HCT116 (cell line): ENCODE results near the gene HCST. TPM values are rescaled to one million over a fixed set of nuclear protein-coding genes. Genes with fewer than 3 reads are reported as not detected.

Experiments used
- ATAC-seq: fragments of 200-7000 bp; cut with Tn5 transposase; 2 replicates; pipeline ENCODE4 v1.9.1; 2020; ENCODE audit warnings: mild to moderate bottlenecking, moderate library complexity
- BruUV-seq: library from RNA; stranded (reverse); fragments of 400-500 nt; replicated peaks from 2 replicates; lab custom pipeline; 2021; lab: Mats Ljungman, UMichigan
- CTCF ChIA-PET: fragments of 300-600 bp; sonication (Branson Sonifier 250); formaldehyde crosslinking; loops from one replicate; lab custom pipeline; 2021; ENCODE audit warnings: antibody characterized with exemption; lab: Charles Lee
- POLR2A ChIA-PET: fragments of 300-600, 350-600 bp; sonication (Branson Sonifier 250); formaldehyde crosslinking; loops from one replicate; lab custom pipeline; 2021; ENCODE audit warnings: antibody characterized with exemption; lab: Charles Lee
- RAD21 ChIA-PET, 2 experiments: fragments of 300-600 bp; sonication (Branson Sonifier 250); formaldehyde crosslinking; loops; one replicate each; lab custom pipeline; 2023; ENCODE audit warnings: low total read pairs in 2 of 2; ENCODE audit not compliant: uncharacterized antibody in 2 of 2, unreplicated experiment in 2 of 2, low non-redundant PET in 1 of 2; lab: Charles Lee
- DNase-seq: peaks from one replicate; pipeline ENCODE4 v3.0.0-alpha.2; 2010; ENCODE audit warnings: low read depth, low spot score
- H2AFZ ChIP-seq: fragments of 200-600 bp; shearing (Covaris generic), sonication (generic); 2 replicates; pipeline ENCODE4 v1.6.1; 2017; ENCODE audit warnings: low read depth, mixed run types, mixed read lengths, antibody characterized with exemption, low read length; ENCODE audit not compliant: poor library complexity, severe bottlenecking
- H3K27ac ChIP-seq: 2 replicates; pipeline ENCODE4 v1.5.1; 2012; ENCODE audit warnings: low read depth, low read length
- H3K27me3 ChIP-seq: fragments of 200-600 bp; sonication (generic); 2 replicates; pipeline ENCODE4 v1.6.1; 2016; ENCODE audit warnings: mixed run types, low read length, mixed read lengths; ENCODE audit not compliant: insufficient read depth
- H3K36me3 ChIP-seq, 2 experiments: fragments of 200-500 bp in 1 of 2; fragments of 200-600 bp in 1 of 2; sonication (Bioruptor generic) in 1 of 2; sonication (generic) in 1 of 2; 2 replicates each; pipeline versions ENCODE4 v1.5.1 to v1.6.1; 2014 to 2016; ENCODE audit warnings: low read length in 2 of 2, inconsistent platforms in 1 of 2, mixed read lengths in 1 of 2, mixed run types in 1 of 2; ENCODE audit not compliant: insufficient read depth in 2 of 2, control insufficient read depth in 1 of 2
- H3K4me1 ChIP-seq, 2 experiments: fragments of 200-600 bp in 1 of 2; sonication (generic) in 1 of 2; 2 replicates each; pipeline versions ENCODE4 v1.5.1 to v1.6.1; 2012 to 2017; ENCODE audit warnings: low read length in 2 of 2, inconsistent platforms in 1 of 2, mild to moderate bottlenecking in 1 of 2, mixed read lengths in 1 of 2, mixed run types in 1 of 2, moderate library complexity in 1 of 2; ENCODE audit not compliant: insufficient read depth in 2 of 2, control insufficient read depth in 1 of 2
- H3K4me2 ChIP-seq: fragments of 200-600 bp; sonication (generic); 2 replicates; pipeline ENCODE4 v1.6.1; 2017; ENCODE audit warnings: mixed run types, low read length, mixed read lengths
- H3K4me3 ChIP-seq, 2 experiments: fragments of 200-600 bp in 1 of 2; sonication (generic) in 1 of 2; replicated peaks in 1 of 2; 2 replicates each; pipeline ENCODE4 v1.5.1; 2011 to 2016; ENCODE audit warnings: low read length in 2 of 2, control low read depth in 1 of 2, low read depth in 1 of 2, mild to moderate bottlenecking in 1 of 2, mixed read lengths in 1 of 2, mixed run types in 1 of 2
- H3K79me2 ChIP-seq: fragments of 200-600 bp; sonication (generic); 2 replicates; pipeline ENCODE4 v1.6.1; 2017; ENCODE audit warnings: mild to moderate bottlenecking, mixed run types, low read length, moderate library complexity, mixed read lengths; ENCODE audit not compliant: insufficient read depth
- H3K9ac ChIP-seq: fragments of 200-600 bp; sonication (generic); 2 replicates; pipeline ENCODE4 v1.6.1; 2016; ENCODE audit warnings: low read length, mixed read lengths
- H3K9me2 ChIP-seq: fragments of 200-600 bp; sonication (generic), shearing (Covaris generic); 2 replicates; pipeline ENCODE4 v1.6.1; 2017; ENCODE audit warnings: mixed run types, mild to moderate bottlenecking, moderate library complexity; ENCODE audit not compliant: insufficient read depth
- H3K9me3 ChIP-seq, 2 experiments: fragments of 200-500 bp in 1 of 2; fragments of 200-600 bp in 1 of 2; sonication (Bioruptor generic) in 1 of 2; sonication (generic) in 1 of 2; 2 replicates each; pipeline ENCODE4 v1.6.1; 2014 to 2017; ENCODE audit warnings: low read length in 2 of 2, mixed read lengths in 2 of 2, inconsistent platforms in 1 of 2, low read depth in 1 of 2, mild to moderate bottlenecking in 1 of 2, mixed run types in 1 of 2, moderate library complexity in 1 of 2; ENCODE audit not compliant: control insufficient read depth in 1 of 2, insufficient read depth in 1 of 2
- H4K20me1 ChIP-seq: fragments of 200-600 bp; sonication (generic), shearing (Covaris generic); 2 replicates; pipeline ENCODE4 v1.6.1; 2017; ENCODE audit warnings: mixed run types, mild to moderate bottlenecking, moderate library complexity; ENCODE audit not compliant: insufficient read depth
- CTCF ChIP-seq, 3 experiments: fragments of 200-600 bp in 1 of 3; sonication (generic) in 1 of 3; IDR thresholded peaks in 2 of 3; conservative IDR thresholded peaks in 1 of 3; 2 replicates each; pipeline ENCODE4 v1.5.1; 2012 to 2017; ENCODE audit warnings: low read depth in 2 of 3, low read length in 2 of 3, antibody characterized with exemption in 1 of 3, borderline replicate concordance in 1 of 3, control low read depth in 1 of 3, mild to moderate bottlenecking in 1 of 3, mixed read lengths in 1 of 3, mixed run types in 1 of 3, moderate library complexity in 1 of 3; ENCODE audit not compliant: insufficient read depth in 1 of 3
- ELF1 ChIP-seq: IDR thresholded peaks from 2 replicates; pipeline ENCODE4 v1.6.1; 2012; ENCODE audit warnings: low read depth, borderline replicate concordance
- EZH2 ChIP-seq: fragments of 200-600 bp; sonication (generic); IDR thresholded peaks from 2 replicates; pipeline ENCODE4 v1.6.1; 2017; ENCODE audit warnings: antibody characterized with exemption, mixed run types
- FOSL1 ChIP-seq: IDR thresholded peaks from 2 replicates; pipeline ENCODE4 v1.6.1; 2012; ENCODE audit warnings: low read depth
- REST ChIP-seq: IDR thresholded peaks from 2 replicates; pipeline ENCODE4 v1.6.1; 2012; ENCODE audit warnings: low read depth
- TCF7L2 ChIP-seq: IDR thresholded peaks from 2 replicates; pipeline ENCODE4 v1.7.0; 2011; ENCODE audit warnings: borderline replicate concordance, inconsistent platforms; ENCODE audit not compliant: insufficient read depth, insufficient read length; ENCODE audit errors: extremely low read depth
- ZBTB33 ChIP-seq: IDR thresholded peaks from 2 replicates; pipeline ENCODE4 v1.6.1; 2011; ENCODE audit warnings: mild to moderate bottlenecking, low read length, moderate library complexity; ENCODE audit not compliant: insufficient replicate concordance; ENCODE audit errors: extremely low read depth
- ZFX ChIP-seq: fragments of 450-650 bp; IDR thresholded peaks from 2 replicates; pipeline ENCODE4 v1.6.1; 2017
- ZNF274 ChIP-seq: fragments of 200-500 bp; sonication (Bioruptor generic); IDR thresholded peaks from 2 replicates; pipeline ENCODE4 v1.6.1; 2014; ENCODE audit warnings: mild to moderate bottlenecking, low read depth, low read length, inconsistent platforms
- intact Hi-C: fragments of 100-400 bp; cut with micrococcal nuclease; formaldehyde crosslinking; loops from 2 replicates; pipeline ENCODE4 v1.10.0; 2022
- total RNA-seq: library from RNA; stranded (reverse); gene quantifications from one replicate; pipeline ENCODE4 v1.2.1, GENCODE V29; 2021; ENCODE audit not compliant: unreplicated experiment
- TF ChIP-seq, protein P1 (sequence below): IDR thresholded peaks from 2 replicates; pipeline ENCODE4 v1.6.1; 2012

The HCST gene
- total RNA-seq, 1 experiment from 2014 or later = 1.2 TPM

- Histone ChIP-seq H3K27me3 (no peaks in the 10 kb centered on the region), H3K4me2 (peak overlapping the region; percentile 68), H4K20me1 (no peaks in the 10 kb centered on the region), H3K9ac (no peak overlapping the region), H3K4me3 (0 out of 4 replicates have a peak overlapping the region, but pooled peaks of 1 of the 2 experiments have one; percentile 26), H3K27ac (no peak overlapping the region)
- RAD21 ChIA-PET = no interaction called here
- CTCF ChIA-PET = no interaction called here
- intact Hi-C loops = no loop called here
- no peak for TF ChIP-seq TCF7L2
- TF ChIP-seq, all 23 proteins: peak for 0
- DNase-seq (no peak), ATAC-seq (no peak)
- no peak overlapping the region for H2AFZ ChIP-seq
- peaks cover 2 to 13% of the 10 kb centered on the region in 2 experiments; a peak in 3 of 4 replicates for H3K4me1 ChIP-seq
- no peaks in the 10 kb centered on the region for H3K9me2 ChIP-seq
- no peaks in the 10 kb centered on the region for H3K79me2 ChIP-seq
- POLR2A ChIA-PET = interaction anchor here (1.6 kb wide), 1 partner anchor 18 kb away, joined by 4 read pairs; no protein-coding TSS in a partner anchor
- H3K9me3 ChIP-seq = no peaks in the 10 kb centered on the region
- no TSS peak for BruUV-seq
- H3K36me3 ChIP-seq = no peaks in the 10 kb centered on the region
Observed at GRCh38 chr19:35861640-35862160, 40.6 kb upstream of the HCST start.

- H2AFZ ChIP-seq = no peak overlapping the region
- H3K36me3 ChIP-seq = no peaks in the 10 kb centered on the region
- H3K4me1 ChIP-seq = peaks cover 2 to 13% of the 10 kb centered on the region in 2 experiments; a peak in 3 of 4 replicates
- DNase-seq = no peak
- intact Hi-C loops = no loop called here
- ATAC-seq = no peak
- H3K79me2 ChIP-seq = no peaks in the 10 kb centered on the region
- no peaks in the 10 kb centered on the region for H3K9me2 ChIP-seq
- RAD21 ChIA-PET = no interaction called here
- no peak for TF ChIP-seq FOSL1
- TF ChIP-seq REST = no peak
- TF ChIP-seq, protein P1, sequence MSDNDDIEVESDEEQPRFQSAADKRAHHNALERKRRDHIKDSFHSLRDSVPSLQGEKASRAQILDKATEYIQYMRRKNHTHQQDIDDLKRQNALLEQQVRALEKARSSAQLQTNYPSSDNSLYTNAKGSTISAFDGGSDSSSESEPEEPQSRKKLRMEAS = no peak
- TF ChIP-seq ZFX = no peak
- no peak for TF ChIP-seq EZH2
- TF ChIP-seq CTCF (IDR thresholded peaks at IDR 0.05 in 2 of 3, conservative IDR thresholded peaks at IDR 0.05 in 1 of 3; ENCODE audit: borderline replicate concordance in 1 of 3, insufficient read depth in 1 of 3, low read depth in 2 of 3, low read length in 2 of 3) = no peak
- TF ChIP-seq ZNF274 = no peak
- TF ChIP-seq ELF1 = no peak
- no peak for TF ChIP-seq ZBTB33
- no peak overlapping the region for H3K4me2 ChIP-seq
- CTCF ChIA-PET = no interaction called here
- no peaks in the 10 kb centered on the region for H4K20me1 ChIP-seq
- no peaks in the 10 kb centered on the region for H3K9me3 ChIP-seq
- no TSS peak for BruUV-seq
- H3K27me3 ChIP-seq = no peaks in the 10 kb centered on the region
- no peak overlapping the region for H3K4me3 ChIP-seq
- no peak overlapping the region for H3K9ac ChIP-seq
- POLR2A ChIA-PET = no interaction called here
- H3K27ac ChIP-seq = no peak overlapping the region
Observed at GRCh38 chr19:35862528-35862927, 39.8 kb upstream of the HCST start.
